NCI-H526 (cell line): Measurements from ENCODE around the gene DOCK7.

ENCODE experiments used
- DNase-seq, 2 experiments: peaks; one replicate each; lab custom pipeline; 2025; lab: John Stamatoyannopoulos, UW

Gene DOCK7

GRCh38 chr1:62452951-62453350 is 235.2 kb downstream of the DOCK7 start:
- DNase-seq = no peak

GRCh38 chr1:62450301-62450700 is 237.9 kb downstream of the DOCK7 start:
- no peak for DNase-seq

GRCh38 chr1:62448221-62448933 is 239.8 kb downstream of the DOCK7 start:
- no peak for DNase-seq

- no peak for DNase-seq
These were observed 243.5 kb downstream of the DOCK7 start for GRCh38 chr1:62444701-62445100.

GRCh38 chr1:62439652-62440371 is 248.4 kb downstream of the DOCK7 start:
- DNase-seq = peak in 1 of 2 experiments; percentile 6

GRCh38 chr1:62438163-62438562 is 250.0 kb downstream of the DOCK7 start:
- peak; percentile 37 to 42 for DNase-seq

- DNase-seq = peak in 1 of 2 experiments; percentile 62
These were observed 250.8 kb downstream of the DOCK7 start for GRCh38 chr1:62437273-62437940.

GRCh38 chr1:62436466-62437272 is 251.5 kb downstream of the DOCK7 start, which contains the start of gene USP1:
Gene USP1 (plus strand): TSS chr1:62437049. CDS start chr1:62439868, 2,819 bp downstream.
- DNase-seq = peak; percentile 99

GRCh38 chr1:62436039-62436465 is 252.1 kb downstream of the DOCK7 start:
- no peak for DNase-seq

GRCh38 chr1:62435231-62436038 is 252.8 kb downstream of the DOCK7 start:
- peak in 1 of 2 experiments; percentile 70 for DNase-seq

- no peak for DNase-seq
These were observed 253.6 kb downstream of the DOCK7 start for GRCh38 chr1:62434618-62435001.

GRCh38 chr1:62433861-62434617 is 254.1 kb downstream of the DOCK7 start:
- no peak for DNase-seq

- no peak for DNase-seq
These were observed 258.6 kb downstream of the DOCK7 start for GRCh38 chr1:62429581-62429980.

- DNase-seq = no peak
These were observed 259.8 kb downstream of the DOCK7 start for GRCh38 chr1:62428351-62428750.

- DNase-seq = no peak
These were observed 261.4 kb downstream of the DOCK7 start for GRCh38 chr1:62426794-62427193.

GRCh38 chr1:62426237-62426636 is 261.9 kb downstream of the DOCK7 start:
- no peak for DNase-seq

GRCh38 chr1:62425041-62425440 is 263.1 kb downstream of the DOCK7 start:
- no peak for DNase-seq

- no peak for DNase-seq
These were observed 263.8 kb downstream of the DOCK7 start for GRCh38 chr1:62424411-62424810.

- no peak for DNase-seq
These were observed 264.5 kb downstream of the DOCK7 start for GRCh38 chr1:62423580-62424242.

- no peak for DNase-seq
These were observed 268.0 kb downstream of the DOCK7 start for GRCh38 chr1:62420214-62420613.
